Stimulated activated CD8-positive, alpha-beta memory T cell treated with anti-CD3 and anti-CD28 coated beads, Interleukin-15, amount 100 ng/mL, for 4 hours (primary cell): ENCODE results near the gene ARHGEF12.

ENCODE experiments used
- DNase-seq, 2 donors: peaks; one replicate each; pipeline ENCODE4 v3.0.0-alpha.2; 2020; ENCODE audit warnings: low read depth in 2 of 2

Gene ARHGEF12

DNA sequence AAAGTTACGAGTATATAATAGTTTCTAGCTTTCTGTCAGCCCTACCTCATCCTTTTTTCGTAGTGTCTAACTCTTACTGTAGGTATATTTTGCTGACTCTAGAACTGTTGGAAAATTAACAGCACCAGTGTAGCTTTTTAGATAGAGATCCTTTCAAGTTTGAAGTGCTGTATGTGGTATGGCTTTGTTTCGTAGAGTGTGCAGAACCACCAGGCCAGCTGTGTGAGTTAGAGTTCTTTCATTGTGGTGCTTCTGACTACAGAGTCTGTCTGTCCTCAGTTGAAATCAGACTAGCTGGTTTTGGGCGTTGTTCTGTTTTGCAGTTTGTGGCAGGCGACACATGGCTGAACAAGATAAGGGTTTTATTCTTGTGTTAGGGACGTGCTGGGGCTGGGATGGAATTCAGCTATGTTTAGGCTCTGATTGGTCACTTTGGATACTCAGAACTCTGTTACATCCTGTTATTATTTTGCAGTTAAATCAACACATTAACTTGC, 3.2 kb downstream of the ARHGEF12 start:
- DNase-seq = no peak

DNA sequence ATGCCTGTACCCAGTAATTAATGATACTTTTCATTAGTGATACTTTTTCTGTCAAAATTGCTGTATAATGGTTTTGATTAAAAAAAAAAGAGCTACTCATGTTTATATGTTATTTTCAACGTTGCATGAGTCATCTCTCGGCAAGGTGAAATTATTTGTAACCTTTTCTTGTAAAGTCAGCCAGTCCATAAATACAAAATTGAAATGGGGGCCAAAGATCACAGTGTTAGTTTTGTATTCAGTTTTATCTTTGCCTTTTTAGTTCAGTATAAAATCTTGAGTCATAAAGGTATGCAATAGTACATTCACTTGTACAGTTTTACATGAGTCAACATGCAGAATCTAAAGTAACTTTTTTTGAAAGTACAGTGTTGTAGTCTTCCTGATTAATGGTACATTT, 4.3 kb downstream of the ARHGEF12 start:
- no peak for DNase-seq

DNA sequence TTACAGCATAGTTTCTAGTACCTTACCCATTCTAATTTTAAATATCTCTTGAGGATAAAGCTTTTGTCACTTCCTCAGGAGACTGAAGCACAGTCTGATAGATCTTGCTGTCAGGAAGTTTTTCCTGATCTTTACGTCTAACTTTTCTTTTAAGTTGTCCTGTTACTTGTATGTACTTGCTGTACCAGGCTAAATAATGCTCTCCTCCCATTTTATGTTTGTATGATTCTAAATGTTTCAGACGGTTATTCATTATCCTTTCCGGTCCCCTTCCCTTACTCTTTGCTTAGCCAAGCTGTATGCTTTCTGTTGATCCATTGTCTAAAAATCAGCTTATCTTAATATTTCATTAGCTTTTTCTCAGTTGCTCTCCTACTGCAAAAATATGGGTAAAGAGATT, 6.0 kb downstream of the ARHGEF12 start:
- no peak for DNase-seq

DNA sequence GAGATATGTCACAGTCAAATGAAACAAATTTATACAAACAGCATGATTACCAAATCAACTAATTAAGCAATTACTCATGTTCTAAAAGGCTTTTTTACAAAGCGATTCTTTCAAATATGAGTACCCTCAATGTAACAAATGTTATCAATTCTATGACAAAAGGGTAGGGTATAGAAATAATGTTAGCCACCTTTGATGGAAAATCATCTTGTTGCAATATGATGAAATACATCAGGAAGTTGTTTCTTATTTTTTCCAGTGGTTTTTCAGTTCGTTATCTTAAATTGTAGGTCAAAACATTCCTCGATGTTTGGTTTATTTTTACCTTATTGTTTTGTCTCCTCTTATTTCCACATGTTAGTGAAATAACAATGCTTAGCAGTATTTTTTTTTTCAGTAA, 6.5 kb downstream of the ARHGEF12 start:
- DNase-seq = no peak

DNA sequence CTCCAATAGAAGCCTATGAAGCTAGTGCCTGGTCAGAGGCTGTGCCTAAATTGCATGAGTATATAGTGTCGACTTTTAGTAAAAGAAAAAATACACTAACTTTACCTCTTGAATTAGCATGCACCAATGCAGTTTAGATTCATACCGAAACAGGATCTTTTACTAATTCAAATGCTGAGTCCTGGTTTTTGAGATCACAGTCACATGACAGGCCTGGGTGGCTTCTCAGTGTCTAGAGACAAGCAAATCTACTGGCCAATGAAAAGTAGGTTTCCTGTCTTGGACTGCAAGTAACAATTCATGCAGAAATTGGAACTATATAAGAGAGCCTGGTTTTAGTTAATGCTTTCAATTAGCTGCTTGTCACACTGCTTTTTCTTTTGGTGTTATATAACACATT, 7.2 kb downstream of the ARHGEF12 start:
- no peak for DNase-seq

DNA sequence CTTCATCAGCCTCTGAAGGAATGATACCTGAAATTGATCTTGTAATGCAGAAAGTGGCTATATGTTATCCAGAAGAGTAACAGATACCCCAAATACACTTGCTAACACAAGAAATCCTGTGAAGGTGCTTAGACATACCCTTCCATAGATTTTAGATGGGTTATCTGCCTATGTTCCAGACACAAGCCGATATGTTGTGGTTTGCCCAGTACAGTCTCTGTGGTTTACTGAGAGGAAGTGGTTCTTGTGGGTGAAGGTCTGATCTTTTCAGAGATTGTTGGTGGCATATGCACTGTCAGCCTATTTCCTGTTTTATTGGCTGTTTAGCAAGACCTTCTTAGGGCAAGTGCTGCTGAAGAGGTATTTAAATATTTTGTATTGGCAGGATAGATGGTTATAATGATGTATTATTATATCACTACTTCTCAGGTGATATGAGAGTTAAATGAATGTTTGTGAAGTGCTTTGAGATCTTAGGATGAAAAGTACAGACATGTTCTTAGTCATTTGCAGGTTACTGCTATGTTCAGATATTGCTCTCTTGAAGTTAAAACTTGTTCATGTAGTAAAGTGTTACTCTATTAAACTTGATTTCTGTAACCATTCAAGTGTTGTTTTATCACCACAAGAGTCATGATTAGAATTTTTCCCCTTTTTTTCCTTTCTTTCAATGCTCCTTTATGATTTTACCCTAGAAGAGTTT, 8.2 kb downstream of the ARHGEF12 start:
- DNase-seq = no peak

DNA sequence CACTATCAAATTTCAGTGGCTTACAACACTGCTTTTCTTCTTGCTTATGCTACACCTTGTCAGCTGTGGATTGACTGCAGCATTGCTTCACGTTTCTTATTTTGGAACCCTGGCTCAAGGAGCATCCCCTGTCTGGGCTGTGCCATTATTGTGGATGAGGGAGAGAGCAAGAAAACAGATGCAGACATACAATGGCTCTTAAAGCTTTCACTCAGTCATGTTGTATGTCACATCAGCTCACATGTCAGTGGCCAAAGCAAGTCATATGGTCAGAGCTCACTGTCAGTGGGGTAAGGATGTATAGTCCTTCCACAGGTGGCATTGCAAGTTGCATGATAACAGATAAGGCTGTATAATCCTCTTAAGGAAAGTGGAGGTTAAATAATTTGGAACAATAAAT, 10.0 kb downstream of the ARHGEF12 start:
- no peak for DNase-seq

DNA sequence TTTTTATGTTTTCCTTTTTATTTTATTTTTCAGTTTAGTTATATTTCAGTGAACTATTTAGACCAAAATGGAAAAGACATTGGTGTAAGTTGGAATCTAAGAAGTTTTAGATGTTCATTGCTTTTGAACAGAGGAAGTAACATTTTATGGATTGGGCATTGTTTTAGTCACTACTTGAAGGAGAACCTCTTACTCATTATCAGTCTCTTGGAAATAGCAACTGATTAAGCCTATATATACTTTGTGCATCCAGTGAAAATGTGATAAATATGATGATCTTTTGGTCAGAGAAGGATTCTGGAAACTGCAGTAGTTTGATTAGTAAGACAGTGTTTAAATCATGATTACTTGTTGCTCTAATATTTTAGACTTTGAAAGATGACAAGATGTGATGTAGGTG, 14.4 kb downstream of the ARHGEF12 start:
- DNase-seq = no peak

DNA sequence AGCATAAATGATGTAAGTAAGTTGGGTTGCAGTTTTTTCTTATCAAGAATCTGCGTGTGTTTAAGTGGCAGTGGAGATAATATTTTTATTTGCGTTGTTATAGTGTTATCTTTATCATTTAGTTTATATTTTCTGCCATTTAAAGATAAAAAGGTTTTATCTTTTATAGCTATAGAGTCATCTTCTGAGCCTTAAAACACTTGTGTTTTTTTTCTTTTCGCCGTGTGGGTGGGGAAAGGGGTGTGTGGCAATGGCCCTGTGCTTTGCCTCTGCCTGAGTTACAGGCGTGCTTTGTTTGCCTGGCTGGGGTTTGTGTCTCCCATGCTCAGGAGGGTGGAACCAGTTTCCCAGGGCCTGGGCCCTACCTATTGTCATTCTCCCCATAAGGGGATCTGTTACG, 16.2 kb downstream of the ARHGEF12 start:
- DNase-seq = no peak

DNA sequence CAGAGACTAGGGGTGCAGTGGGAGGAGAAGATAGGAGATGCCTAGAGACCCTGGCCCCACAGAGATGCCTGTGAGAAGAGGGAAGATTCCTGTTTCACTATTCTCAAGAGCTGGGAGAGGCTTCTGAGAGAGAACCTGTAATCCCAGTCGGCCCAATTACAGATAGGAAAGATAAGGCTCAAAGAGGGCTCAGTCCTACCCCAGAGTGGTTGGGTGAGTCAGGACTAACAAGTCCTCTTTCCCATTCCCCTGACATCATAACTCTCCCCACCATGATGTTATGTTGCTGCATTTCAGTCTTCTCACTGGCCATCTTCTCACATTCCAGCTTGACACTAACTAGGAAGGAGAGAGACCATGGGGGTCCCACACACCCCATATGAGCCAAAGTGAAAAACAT, 17.9 kb downstream of the ARHGEF12 start:
- no peak for DNase-seq

DNA sequence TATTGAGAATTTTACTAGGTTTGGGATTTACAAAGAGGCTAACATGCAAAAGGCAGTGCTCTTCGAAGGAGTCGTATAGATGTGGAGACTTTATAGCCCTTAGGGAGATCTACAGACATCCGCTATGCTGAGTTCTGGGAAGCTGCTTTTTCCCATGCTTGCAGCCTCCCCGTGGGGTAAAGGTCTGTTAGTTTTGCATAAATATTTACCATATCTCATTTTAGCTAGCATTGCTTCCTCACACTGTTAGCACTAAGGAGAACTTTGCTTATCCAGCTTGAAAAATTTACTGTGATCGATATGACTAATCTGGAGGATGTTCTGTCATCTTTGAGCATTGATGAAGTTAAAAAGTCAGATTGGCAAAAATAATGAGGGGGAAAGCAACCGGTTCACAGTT, 18.6 kb downstream of the ARHGEF12 start:
- no peak for DNase-seq

DNA sequence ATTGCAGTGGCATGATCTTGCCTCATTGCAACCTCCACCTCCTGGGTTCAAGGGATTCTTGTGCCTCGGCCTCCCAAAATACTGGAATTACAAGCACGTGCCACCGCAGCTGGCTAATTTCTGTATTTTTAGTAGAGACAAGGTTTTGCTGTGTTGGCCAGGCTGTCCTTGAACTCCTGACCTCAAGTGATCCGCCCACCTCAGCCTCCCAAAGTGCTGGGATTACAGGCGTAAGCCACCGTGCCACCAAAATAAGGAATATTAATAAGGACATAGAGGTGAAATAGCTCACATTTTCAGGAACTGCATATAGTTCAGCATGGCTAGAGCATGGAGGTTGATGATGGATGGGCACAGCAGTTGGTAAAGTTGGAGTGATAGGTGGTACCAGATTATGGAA, 21.4 kb downstream of the ARHGEF12 start:
- DNase-seq = no peak

DNA sequence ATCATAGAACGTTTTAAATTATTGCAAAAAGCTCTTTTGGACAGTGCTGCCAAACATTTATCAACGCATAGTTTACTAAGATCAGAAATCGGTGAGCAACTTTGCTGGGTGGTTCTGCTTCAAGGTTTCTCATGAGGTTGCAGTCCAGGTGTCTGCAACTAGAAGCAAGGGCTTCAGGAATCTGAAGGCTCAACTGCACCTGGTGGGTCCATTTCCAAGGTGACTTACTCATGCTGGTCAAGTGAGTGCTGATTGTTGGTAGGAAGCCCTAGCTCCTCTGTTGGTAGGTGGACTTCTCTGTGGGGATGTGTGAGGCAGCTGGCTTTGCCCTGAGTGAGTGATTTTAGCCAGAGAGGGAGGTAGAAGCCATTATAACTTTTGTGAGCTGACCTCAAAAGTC, 22.5 kb downstream of the ARHGEF12 start:
- no peak for DNase-seq

DNA sequence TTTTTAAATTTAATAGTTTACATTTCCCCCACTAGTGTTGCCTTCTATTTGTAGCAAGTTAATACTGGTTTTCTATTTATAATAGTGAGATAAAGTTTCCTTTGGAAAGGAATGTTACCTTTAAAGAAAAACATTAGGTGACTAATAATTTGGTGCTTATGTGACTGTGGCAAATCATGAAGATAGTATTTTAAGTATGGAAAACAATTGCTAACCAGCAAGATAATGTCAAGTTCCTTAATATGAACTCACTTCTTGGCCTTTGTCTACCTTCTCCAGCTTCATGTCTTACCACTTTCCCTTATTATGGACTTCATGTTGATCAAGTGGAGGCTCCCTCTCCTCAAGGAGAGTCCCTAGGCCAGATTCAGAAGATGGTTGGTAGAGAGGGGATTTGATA, 27.2 kb downstream of the ARHGEF12 start:
- no peak for DNase-seq

DNA sequence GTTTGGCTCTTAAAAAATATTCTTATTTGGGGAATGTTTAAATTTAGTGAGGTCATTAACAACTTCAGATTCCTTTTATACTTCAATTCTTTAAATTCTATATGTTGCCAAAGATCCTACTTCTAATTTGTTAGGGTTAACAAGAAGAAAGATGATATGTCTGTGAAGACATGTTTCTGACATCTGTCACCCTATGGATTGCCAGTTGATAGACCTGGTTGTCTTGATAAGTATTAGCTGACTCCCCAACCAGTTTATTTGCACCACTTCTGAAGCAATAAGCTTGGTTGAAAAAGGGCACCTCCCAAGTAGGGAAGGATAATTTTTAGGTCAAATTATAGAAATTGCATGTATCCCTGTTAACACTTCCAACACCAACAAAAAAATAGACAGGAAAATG, 29.3 kb downstream of the ARHGEF12 start:
- no peak for DNase-seq

DNA sequence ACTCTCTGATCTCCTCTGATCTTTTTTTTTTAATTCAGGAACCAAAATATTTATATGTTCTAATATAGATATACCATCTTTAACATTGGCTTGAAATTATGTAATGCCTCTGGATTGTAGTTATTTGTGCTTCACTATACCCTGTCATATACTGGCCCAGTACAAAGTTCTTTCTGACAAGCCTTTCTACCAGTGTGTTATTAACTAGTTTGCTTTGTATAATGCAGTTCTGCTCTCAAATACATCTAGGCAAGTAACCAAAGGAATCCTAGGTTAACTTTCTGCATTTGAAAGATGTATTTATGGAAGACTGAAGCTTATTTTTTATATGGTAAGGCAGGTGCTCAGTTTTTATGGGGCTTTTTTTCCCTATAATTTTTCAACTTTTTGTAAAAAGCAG, 36.1 kb downstream of the ARHGEF12 start:
- no peak for DNase-seq

DNA sequence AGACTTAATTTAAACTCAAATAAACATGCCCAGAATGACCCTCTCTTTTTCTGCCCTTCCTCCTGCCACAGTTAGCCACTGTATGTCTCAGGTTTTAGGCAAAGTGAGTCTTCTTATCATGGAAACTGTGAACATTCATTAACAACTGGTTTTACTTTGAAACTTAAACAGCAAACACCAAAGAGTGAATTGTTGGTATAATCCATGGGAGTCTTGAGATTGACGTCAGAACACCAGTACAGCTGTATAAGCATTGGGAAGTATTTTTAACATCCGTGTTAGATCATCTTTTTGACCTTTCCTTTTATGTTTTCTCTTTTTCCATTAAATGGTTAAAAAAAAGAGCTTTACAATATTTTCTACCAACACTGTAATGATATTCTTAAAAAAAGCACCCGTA, 38.9 kb downstream of the ARHGEF12 start:
- no peak for DNase-seq

DNA sequence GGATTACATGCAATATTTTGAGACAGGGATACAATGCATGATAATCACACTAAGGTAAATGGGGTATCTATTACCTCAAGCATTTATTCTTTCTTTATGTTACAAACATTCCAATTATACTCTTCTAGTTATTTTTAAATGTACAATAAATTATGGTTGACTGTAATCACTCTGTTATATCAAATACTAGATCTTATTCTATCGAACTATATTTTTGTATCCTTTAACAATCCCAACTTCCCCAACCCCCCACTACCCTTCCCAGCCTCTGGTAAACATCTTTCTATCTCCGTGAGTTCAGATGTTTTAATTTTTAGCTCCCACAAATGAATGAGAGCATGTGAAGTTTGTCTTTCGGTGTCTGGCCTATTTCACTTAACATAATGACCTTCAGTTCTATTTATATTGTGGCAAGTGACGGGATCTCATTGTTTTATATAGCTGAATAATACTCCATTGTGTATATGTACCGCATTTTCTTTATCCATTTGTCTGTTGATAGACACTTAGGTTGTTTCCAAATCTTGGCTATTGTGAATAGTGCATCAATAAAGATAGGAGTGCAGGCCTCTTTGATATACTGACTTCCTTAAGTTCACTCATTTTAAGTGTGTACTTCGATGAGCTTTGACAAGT, 40.5 kb downstream of the ARHGEF12 start:
- no peak for DNase-seq

DNA sequence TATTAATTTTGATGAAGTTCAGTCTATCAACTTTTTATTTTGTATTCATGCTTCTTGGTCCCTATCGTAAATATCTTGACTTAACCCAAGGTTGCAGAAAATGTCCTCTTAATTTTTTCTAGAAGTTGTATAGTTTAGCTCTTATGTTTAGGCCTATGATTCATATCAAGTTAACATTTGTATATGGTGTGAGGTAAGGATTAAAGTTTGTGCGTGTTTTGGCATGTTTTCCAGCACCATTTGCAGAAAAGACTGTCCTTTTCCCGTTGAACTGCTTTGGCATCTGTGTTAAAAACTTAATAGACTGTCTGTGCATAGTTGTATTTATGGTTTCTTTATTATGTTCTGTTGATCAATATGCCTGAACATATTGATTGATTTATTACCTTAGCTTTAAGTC, 42.3 kb downstream of the ARHGEF12 start:
- DNase-seq = no peak

DNA sequence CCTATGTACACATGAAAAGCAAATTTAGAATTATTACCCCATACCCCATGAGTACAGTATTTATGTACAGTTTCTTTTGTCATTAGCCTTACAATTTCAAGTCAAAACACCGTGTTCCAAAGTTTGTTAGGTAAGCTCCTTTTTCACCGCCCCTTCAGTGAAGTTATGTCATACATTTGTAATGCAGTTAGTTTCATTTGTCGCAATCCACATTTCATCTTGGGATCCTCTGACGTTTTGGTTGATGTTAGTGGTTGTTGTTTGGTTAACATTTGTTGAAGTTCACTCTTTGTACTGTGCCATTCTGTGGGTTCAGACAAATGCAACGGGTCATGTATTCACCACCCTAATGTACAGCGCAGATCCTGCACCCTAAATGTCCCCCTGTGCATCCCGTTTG, 45.2 kb downstream of the ARHGEF12 start:
- no peak for DNase-seq

DNA sequence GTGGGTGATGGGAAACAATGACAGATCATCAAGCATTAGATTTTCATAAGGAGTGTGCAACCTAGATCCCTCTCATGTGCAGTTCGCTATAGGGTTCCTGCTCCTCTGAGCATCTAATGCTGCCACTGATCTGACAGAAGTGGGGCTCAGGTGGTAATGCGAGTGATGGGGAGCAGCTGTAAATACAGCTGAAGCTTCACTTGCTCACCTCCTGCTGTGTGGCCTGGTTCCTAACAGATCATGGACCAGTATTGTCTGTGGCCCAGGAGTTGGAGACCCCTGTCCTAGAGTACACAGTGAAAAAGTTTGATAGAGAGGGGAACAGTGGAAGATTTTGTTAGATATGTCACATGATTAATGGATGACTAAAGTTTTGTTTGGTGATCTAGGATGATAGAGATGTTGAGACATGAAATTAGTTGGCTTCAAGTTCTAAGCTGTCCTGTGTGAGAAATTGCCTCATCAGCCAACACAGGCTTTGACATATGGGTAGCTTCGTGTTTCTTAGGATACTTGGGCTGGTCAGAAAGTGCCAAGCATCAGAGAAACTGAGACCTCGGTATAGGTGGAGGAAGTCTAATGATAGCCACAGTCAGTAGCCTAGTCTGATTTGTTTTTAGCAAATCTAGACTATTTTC, 47.4 kb downstream of the ARHGEF12 start:
- DNase-seq = no peak

DNA sequence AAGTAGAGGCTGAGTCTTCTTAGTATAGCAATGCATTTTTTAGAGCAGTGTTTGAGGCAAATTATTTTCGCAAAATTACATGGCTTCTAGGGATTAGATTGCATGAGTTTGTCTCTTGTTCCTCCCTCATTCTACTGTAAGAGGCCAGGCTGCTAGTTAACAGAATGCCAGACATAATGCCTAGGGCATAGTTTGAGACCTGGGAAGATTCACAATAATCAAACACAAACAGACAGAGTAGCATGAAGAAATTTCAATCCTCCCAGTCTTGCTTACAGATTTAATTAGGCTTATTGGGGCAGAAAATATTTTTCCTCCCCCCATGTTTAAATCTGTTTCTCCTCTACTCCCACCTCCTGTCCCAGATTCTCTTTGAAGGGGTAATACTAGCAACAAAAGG, 48.3 kb downstream of the ARHGEF12 start:
- no peak for DNase-seq

DNA sequence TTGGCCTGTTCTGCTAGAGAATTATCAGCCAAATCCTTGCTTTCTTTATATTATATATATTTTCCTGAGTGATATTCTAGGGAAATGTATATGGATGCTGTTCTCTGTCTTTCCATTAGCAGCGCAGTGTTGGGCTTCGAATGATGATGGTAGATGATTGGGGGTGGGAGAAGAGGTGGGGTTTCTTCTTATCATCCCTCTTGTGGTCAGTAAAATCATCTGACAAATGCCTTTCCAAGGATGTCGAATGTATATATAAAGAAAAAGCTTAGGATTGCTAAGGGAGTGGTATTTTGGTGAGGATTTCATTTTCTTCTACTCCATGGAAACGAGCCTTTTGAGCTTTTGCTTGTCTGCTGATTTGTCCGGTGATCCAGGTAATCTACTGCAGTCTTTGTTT, 48.9 kb downstream of the ARHGEF12 start:
- no peak for DNase-seq
